KG1 (cell line): ENCODE data around the gene ASPN.

Source experiments
- DNase-seq: peaks from one replicate; lab custom pipeline; 2025; lab: John Stamatoyannopoulos, UW

ASPN gene

GRCh38 chr9:92504881-92505280 lies 22.6 kb upstream of the ASPN start:
- no peak for DNase-seq

- DNase-seq, result no peak
These were observed 20.9 kb upstream of the ASPN start for GRCh38 chr9:92503156-92503555.

- no peak for DNase-seq
These were observed 19.5 kb upstream of the ASPN start for GRCh38 chr9:92501671-92502393.

- no peak for DNase-seq
These were observed 18.4 kb upstream of the ASPN start for GRCh38 chr9:92500725-92501124.

GRCh38 chr9:92499701-92500100 lies 17.4 kb upstream of the ASPN start:
- DNase-seq, result no peak

GRCh38 chr9:92496396-92497176 lies 14.3 kb upstream of the ASPN start:
- DNase-seq, result no peak

GRCh38 chr9:92494856-92495255 lies 12.6 kb upstream of the ASPN start:
- no peak for DNase-seq

GRCh38 chr9:92493749-92494387 lies 11.6 kb upstream of the ASPN start:
- no peak for DNase-seq

GRCh38 chr9:92492781-92493401 lies 10.6 kb upstream of the ASPN start:
- DNase-seq, result no peak

GRCh38 chr9:92488681-92489550 lies 6.6 kb upstream of the ASPN start:
- DNase-seq, result no peak

- no peak for DNase-seq
These were observed 4.1 kb upstream of the ASPN start for GRCh38 chr9:92486371-92486770.

GRCh38 chr9:92484563-92484962 lies 2.3 kb upstream of the ASPN start:
- no peak for DNase-seq

- no peak for DNase-seq
These were observed 1.6 kb upstream of the ASPN start for GRCh38 chr9:92483627-92484545.

- no peak for DNase-seq
These were observed 499 bp upstream of the ASPN start for GRCh38 chr9:92482805-92483204.

- no peak for DNase-seq
These were observed 1.2 kb downstream of the ASPN start for GRCh38 chr9:92480986-92481633.

GRCh38 chr9:92480291-92480771 lies 2.0 kb downstream of the ASPN start:
- no peak for DNase-seq

GRCh38 chr9:92479346-92479745 lies 3.0 kb downstream of the ASPN start:
- no peak for DNase-seq

GRCh38 chr9:92478783-92479182 lies 3.5 kb downstream of the ASPN start:
- no peak for DNase-seq

GRCh38 chr9:92476962-92477361 lies 5.3 kb downstream of the ASPN start:
- no peak for DNase-seq

GRCh38 chr9:92474587-92474986 lies 7.7 kb downstream of the ASPN start:
- DNase-seq, result no peak
